Measurements from ENCODE around the gene RNF225. TPM values are rescaled to one million over a fixed set of nuclear protein-coding genes. Genes with fewer than 3 reads are reported as not detected.

Gene RNF225
- total and polyA plus RNA-seq, 2 of the 13 experiments (the other 11 are each of a cell fraction or from before 2014, with no cell fraction given) = not detected

- TF ChIP-seq ZNF567 (CRISPR knock-in tag; IDR thresholded peaks at IDR 0.05; ENCODE audit: borderline replicate concordance) (peak; percentile 85), ZNF777 (CRISPR knock-in tag; IDR thresholded peaks at IDR 0.05) (no peak), ATRX (CRISPR knock-in tag; IDR thresholded peaks at IDR 0.05; ENCODE audit: borderline replicate concordance) (no peak), ZNF850 (CRISPR knock-in tag; conservative IDR thresholded peaks at IDR 0.05) (no peak), RBM22 (optimal IDR thresholded peaks at IDR 0.05; ENCODE audit: low read length) (peak; percentile 69), ZNF343 (CRISPR knock-in tag; IDR thresholded peaks at IDR 0.05) (peak; percentile 43; the same call in 1 of the 2 replicates), SOX13 (IDR thresholded peaks at IDR 0.05) (no peak), SOX13 (CRISPR knock-in tag; conservative IDR thresholded peaks at IDR 0.05 in 1 of 2, IDR thresholded peaks at IDR 0.05 in 1 of 2) (no peak), ZNF496 (CRISPR knock-in tag; IDR thresholded peaks at IDR 0.05; ENCODE audit: insufficient replicate concordance) (no peak), MYPOP (CRISPR knock-in tag; IDR thresholded peaks at IDR 0.05) (peak; percentile 55; the same call in 1 of the 2 replicates), KLF9 (CRISPR knock-in tag; IDR thresholded peaks at IDR 0.05; ENCODE audit: low read depth) (no peak), MTA1 (CRISPR knock-in tag; IDR thresholded peaks at IDR 0.05; ENCODE audit: borderline replicate concordance) (peak; percentile 35; the same call in 1 of the 2 replicates), ZNF207 (IDR thresholded peaks at IDR 0.05; ENCODE audit: borderline replicate concordance) (no peak), ZNF234 (CRISPR knock-in tag; conservative IDR thresholded peaks at IDR 0.05) (no peak; the same call in 1 of the 2 replicates), NONO (IDR thresholded peaks at IDR 0.05) (no peak), NONO (CRISPR knock-in tag; conservative IDR thresholded peaks at IDR 0.05) (peak; percentile 81), TEAD3 (CRISPR knock-in tag; optimal IDR thresholded peaks at IDR 0.05; ENCODE audit: borderline replicate concordance) (no peak), ZBTB40 (IDR thresholded peaks at IDR 0.05) (peak; percentile 64), ZBTB40 (CRISPR knock-in tag; IDR thresholded peaks at IDR 0.05) (no peak; the same call in none of the 2 replicates), ZNF510 (CRISPR knock-in tag; IDR thresholded peaks at IDR 0.05; ENCODE audit: low read depth) (no peak)
These were observed 8.7 kb upstream of the RNF225 start, which contains the start of gene RPS5 (continued) for GRCh38 chr19:58386576-58387337.
